Stimulated activated CD8-positive, alpha-beta memory T cell treated with anti-CD3 and anti-CD28 coated beads, Interleukin-12 subunit alpha, Interleukin-12 subunit beta, amount 100 ng/mL, for 24 hours (primary cell): ENCODE data around the gene DOCK1.

Experiments
- DNase-seq: peaks from one replicate; pipeline ENCODE4 v3.0.0-alpha.2; 2020; ENCODE audit errors: extremely low read depth

Gene DOCK1

GRCh38 chr10:127462643-127463295, 557.5 kb downstream of the DOCK1 start:
- DNase-seq, result no peak

- DNase-seq, result no peak
Observed at GRCh38 chr10:127463548-127463947, 558.3 kb downstream of the DOCK1 start.

DNA sequence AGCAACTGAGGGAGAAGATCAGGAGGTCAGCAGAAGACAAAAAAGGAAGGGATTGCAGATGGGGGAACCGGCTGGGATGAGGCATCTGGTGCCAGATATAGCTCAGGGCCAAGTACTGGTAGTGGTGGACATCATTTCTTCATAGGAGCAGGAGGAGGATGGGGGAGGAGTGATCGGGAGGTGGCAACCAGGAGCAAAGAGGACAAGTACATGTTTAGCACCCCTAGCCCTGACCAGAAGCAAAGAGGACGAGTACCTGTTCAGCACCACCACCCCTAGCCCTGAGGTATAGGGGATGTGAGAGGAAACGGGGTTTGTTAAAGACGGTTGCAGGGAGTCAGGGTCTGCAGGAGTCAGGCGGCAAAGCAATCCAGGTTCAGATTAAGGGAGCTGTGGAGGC, 559.3 kb downstream of the DOCK1 start:
- DNase-seq, result no peak

- no peak for DNase-seq
Observed at GRCh38 chr10:127467811-127468210, 562.6 kb downstream of the DOCK1 start.

GRCh38 chr10:127468632-127469031, 563.4 kb downstream of the DOCK1 start:
- no peak for DNase-seq

DNA sequence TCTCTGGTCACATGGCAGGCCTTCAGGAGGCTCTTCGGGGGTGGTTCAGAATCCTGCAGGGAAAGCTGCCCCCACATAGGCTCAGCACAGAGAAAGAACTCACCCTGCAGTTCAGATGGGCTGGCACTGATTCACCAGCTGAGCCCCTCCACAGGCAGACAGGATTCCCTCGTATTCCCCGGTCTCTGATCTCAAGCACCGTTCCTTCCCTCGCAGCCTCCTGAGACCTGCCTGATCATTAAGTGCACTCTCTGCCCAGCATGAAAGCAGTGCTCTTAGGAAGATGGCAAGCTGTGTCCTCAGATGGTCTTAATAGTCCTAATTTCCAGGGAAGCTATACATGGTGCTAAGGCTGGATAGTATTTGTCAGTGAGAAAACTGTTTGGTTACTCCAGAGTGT, 565.7 kb downstream of the DOCK1 start:
- DNase-seq, result no peak

- no peak for DNase-seq
Observed at GRCh38 chr10:127472976-127473375, 567.7 kb downstream of the DOCK1 start.

DNA sequence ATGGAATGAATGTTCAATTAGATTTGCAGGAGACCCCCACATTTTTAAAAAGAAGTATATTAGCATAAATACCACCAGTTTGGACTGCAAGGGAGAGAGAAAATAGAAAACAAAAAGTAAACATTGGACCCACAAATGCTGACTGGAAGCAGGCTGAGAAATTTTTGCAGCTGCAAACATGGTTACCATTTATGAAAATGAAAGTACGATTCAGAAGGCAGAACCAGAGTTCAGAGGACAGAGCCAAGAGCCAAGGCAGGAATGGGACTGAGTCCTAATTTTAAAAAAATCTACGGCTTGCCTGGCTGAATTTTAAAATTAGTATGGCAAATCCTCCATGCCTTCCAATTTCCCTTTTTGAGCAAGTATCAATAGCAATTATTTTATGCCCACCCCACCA, 569.3 kb downstream of the DOCK1 start:
- DNase-seq, result no peak

DNA sequence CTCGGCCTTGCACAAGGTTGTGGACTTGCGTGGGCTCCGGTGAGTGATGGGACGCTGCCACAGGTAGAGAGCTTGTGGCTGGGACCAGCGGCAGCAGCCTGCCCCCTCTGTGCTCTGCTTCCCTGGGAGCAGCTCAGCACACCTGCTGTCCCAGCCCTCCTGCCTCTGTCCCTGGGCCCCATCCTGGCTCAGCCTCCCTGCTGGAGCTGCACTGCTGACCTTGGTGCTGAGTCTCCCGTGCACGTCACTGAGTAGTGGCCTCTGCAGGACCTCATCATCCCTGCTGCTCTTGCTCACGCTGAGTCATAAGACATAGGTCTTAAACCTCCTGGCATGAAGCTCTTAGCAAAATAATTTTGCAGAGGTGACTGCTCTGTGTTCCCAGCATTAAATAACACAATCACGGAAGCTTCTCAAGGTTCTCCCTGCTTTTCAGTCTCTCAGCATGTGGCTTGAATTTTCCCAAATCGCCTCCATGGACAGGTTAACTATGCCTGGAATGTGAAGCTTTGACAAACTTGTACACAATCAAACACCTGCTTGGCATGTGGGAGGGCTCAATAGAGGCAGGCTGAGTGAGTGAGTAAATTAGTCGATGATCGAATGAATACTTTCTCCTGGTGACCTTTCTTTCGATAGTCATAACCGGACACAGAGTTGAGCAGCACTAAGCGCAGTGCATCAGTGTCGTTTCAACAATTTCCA, 580.1 kb downstream of the DOCK1 start:
- DNase-seq, result no peak

- no peak for DNase-seq
Observed at GRCh38 chr10:127486355-127486754, 581.1 kb downstream of the DOCK1 start.

DNA sequence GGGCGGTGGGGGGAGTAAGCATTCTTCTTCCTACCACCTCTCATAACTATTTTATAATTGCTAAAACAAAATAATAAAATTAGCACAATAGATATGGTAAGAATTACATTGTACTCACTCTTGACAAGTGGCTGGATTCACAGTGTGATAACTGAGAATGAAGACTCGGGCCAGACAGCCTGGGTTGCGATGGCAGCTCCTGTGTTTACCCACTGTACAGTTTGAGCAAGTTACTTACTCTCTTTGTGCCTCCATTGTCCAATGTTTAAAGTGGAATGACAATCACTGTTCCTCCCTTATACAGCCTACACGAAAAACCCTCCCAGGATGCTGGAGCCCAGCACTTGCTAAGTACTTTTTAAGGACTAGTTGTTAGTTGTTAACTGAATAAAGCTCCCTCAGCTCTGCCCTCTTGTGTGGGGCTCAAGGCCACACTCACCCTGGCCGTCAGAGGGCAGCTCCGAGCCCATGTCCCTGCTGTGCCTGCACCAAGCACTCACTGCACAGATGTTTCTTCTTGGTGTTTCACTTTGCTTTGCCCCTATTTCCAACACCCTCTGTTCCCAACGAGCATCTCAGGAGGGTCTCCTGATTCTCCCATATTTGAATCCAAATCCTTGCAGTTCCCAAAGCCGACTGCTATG, 587.5 kb downstream of the DOCK1 start:
- no peak for DNase-seq

- no peak for DNase-seq
Observed at GRCh38 chr10:127496035-127496434, 590.8 kb downstream of the DOCK1 start.

GRCh38 chr10:127497685-127498084, 592.5 kb downstream of the DOCK1 start:
- DNase-seq, result no peak

- DNase-seq, result no peak
Observed at GRCh38 chr10:127498087-127498486, 592.9 kb downstream of the DOCK1 start.

DNA sequence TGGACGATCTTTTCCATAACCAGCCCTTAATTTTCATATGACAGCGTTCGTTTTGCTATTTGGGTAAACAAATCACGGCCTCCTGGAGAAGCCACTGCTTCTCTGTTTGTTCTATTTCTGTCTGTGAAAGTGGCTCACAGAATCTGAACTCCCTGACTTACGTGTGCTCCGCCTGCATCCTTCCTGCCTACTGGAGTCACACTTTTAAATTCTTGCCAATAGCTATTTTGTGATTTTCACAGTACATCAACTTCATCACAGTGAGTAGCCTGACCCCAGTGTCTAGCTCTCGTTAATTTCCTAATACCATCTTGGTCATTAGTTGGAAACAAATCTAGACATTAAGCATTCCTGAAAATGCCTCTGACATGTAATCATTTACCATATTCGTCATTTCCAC, 594.9 kb downstream of the DOCK1 start:
- no peak for DNase-seq
